Activated CD4-positive, alpha-beta T cell treated with anti-CD3 and anti-CD28 coated beads, Interleukin-2, amount 10 ng/mL, durations not matched to agents 7 days and 5 days (primary cell): ENCODE results near the gene FAM9C. TPM values are rescaled to one million over a fixed set of nuclear protein-coding genes. Genes with fewer than 3 reads are reported as not detected.
"Not testable (repeated sequence)": the region's sequence is repeated elsewhere in the genome, so short reads cannot be mapped to it uniquely, and the experiment has no call there.

Experiments used
- CTCF ChIA-PET: fragments of 350-600 bp; sonication (Branson Sonifier 250); formaldehyde crosslinking; loops from one replicate; lab custom pipeline; 2021; ENCODE audit warnings: antibody characterized with exemption; lab: Charles Lee
- POLR2A ChIA-PET: fragments of 350-600 bp; sonication (Branson Sonifier 250); formaldehyde crosslinking; loops from one replicate; lab custom pipeline; 2021; ENCODE audit warnings: antibody characterized with exemption; lab: Charles Lee
- DNase-seq: peaks from one replicate; pipeline ENCODE4 v3.0.0-alpha.2; 2020
- H3K27ac Mint-ChIP-seq: one replicate; pipeline ENCODE4 v1.8.0; 2021; ENCODE audit warnings: mild to moderate bottlenecking, moderate library complexity, mixed read lengths
- H3K27me3 Mint-ChIP-seq: one replicate; pipeline ENCODE4 v1.8.0; 2021; ENCODE audit warnings: mixed read lengths
- H3K36me3 Mint-ChIP-seq: one replicate; pipeline ENCODE4 v1.8.0; 2021; ENCODE audit warnings: low read depth, mixed read lengths
- H3K4me1 Mint-ChIP-seq: one replicate; pipeline ENCODE4 v1.8.0; 2021; ENCODE audit warnings: mixed read lengths
- H3K4me3 Mint-ChIP-seq: one replicate; pipeline ENCODE4 v1.8.0; 2021; ENCODE audit warnings: mild to moderate bottlenecking, moderate library complexity, mixed read lengths
- H3K9me3 Mint-ChIP-seq: one replicate; pipeline ENCODE4 v1.8.0; 2021; ENCODE audit warnings: mixed read lengths
- total RNA-seq, 2 experiments: library from RNA; stranded (reverse); gene quantifications; one replicate each; pipeline ENCODE4 v1.2.3, GENCODE V29; 2021

Gene FAM9C
- total RNA-seq, 2 experiments from 2014 or later: not detected

DNA sequence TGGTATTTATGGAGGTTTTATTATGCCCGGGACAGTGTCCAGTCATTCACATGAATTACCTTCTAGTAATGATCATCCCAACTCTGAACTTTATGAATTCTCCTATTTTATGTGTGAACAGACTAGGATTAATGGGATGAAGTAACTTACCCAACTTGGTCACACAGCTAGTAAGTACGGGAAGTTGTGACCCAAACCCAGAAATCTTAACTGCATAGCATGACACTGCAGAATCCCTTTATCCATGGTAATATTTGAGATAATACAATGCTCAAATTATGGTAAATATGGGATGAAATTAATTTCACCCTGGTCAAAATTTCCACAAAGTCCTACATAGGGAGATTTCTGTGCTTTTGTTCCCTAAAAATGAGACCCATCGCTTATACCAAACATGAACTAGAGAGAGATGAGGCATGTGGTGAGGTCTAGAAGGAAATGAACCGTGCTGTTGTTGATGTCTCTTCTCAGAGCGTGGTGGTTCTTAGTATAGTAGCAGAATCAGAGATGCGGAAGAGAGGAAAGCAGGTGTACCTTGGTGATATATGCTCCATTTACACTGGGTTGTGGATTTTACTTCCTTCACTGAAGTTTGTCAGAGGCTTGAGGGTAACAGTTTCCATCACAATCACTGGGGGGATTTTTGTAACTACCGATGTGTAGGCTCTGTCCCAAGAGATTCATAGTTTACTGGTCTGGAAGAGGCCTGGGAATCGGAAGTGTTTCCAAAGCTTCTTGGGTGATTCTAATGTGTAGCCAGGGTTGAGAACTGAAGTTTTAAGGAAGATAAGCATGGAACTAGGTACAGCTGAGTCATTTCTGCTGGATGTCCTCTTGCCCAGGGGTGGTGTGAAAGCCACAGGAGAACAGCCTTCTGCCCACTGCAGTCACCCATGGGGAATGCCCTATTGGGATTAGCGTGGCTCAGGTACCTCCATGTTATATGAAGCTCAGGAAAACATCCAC, 30.2 kb upstream of the FAM9C start:
- ChIA-PET CTCF (interaction anchor here (0.6 to 3.9 kb wide), 3 partner anchors 12 to 187 kb away, joined by 3 to 18 read pairs (median 3); no protein-coding TSS in a partner anchor), POLR2A (no interaction called here)
- Mint-ChIP-seq H3K27ac (peak overlapping the region; percentile 93), H3K4me3 (peak overlapping the region; percentile 9), H3K36me3 (peaks cover 14% of the 10 kb centered on the region), H3K4me1 (peaks cover 60% of the 10 kb centered on the region), H3K9me3 (peaks cover 8% of the 10 kb centered on the region), H3K27me3 (no peaks in the 10 kb centered on the region)
- DNase-seq: peak; percentile 26

DNA sequence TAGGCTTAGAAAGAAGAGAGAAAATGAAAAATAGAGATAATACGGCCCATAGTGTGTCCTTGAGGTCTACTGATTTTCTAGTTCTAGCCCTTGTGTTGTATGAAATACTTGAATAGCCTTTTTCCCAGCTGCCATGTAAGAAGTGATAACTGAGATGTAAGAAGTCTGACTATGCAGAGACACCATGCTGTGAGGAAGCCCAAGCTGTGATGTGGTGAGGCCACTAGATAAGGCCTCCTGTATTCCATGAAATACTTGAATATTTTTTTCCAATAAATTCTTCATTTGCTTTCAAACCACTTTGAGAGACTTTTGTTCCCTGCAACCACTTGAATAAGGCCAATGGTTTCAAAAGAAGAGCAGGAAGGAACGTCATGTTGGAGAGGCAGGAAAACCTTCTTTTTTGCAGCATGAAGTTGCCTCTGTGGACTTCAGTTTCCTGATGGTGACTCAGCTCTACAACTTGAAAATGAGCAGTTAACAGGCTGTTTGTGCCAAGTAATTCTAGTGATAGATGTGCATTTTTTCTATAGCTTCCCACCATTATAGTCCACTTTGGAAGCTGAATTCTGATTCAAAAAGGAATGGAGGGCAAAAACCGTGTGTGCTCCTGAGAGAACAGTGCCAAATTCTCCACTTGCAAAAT, 25.5 kb upstream of the FAM9C start:
- Mint-ChIP-seq H3K4me1 (peaks cover 33% of the 10 kb centered on the region), H3K27me3 (no peaks in the 10 kb centered on the region)
- CTCF ChIA-PET: interaction anchor here (0.9 to 2.0 kb wide), 3 partner anchors 13 to 23 kb away, joined by 3 to 5 read pairs (median 4); no protein-coding TSS in a partner anchor

DNA sequence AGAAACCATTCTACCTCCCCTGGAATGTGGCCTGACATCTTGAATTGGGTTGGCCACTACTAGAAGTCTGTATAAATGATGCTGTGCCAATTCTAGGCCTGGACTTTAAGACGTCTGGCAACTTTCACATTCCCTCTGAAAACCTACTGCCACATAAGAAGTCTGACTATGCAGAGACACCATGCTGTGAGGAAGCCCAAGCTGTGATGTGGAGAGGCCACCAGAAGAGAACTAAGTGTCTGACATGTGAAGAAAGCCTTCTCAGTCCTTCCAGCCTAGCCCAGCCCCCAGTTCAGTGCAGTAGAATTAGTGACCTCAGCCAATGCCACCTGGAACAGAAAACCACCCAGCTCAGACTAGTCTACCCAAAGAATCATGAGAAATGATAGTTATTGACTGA, 24.2 kb upstream of the FAM9C start:
- ChIA-PET POLR2A (no interaction called here), CTCF (interaction anchor here (1.0 to 2.0 kb wide), 2 partner anchors 8 to 24 kb away, joined by 4 read pairs; no protein-coding TSS in a partner anchor)
- H3K27ac Mint-ChIP-seq: peak overlapping the region; percentile 69
- no peak overlapping the region for H3K4me3 Mint-ChIP-seq
- H3K9me3 Mint-ChIP-seq: peaks cover 16% of the 10 kb centered on the region
- H3K4me1 Mint-ChIP-seq: peaks cover 30% of the 10 kb centered on the region
- peaks cover 18% of the 10 kb centered on the region for H3K36me3 Mint-ChIP-seq
- H3K27me3 Mint-ChIP-seq: no peaks in the 10 kb centered on the region
- no peak for DNase-seq

More for the DNA sequence above, 25.5 kb upstream of the FAM9C start:
- H3K36me3 Mint-ChIP-seq: peaks cover 22% of the 10 kb centered on the region
- no peak for DNase-seq
- H3K4me3 Mint-ChIP-seq: no peak overlapping the region
- H3K27ac Mint-ChIP-seq: peak overlapping the region; percentile 19
- peaks cover 20% of the 10 kb centered on the region for H3K9me3 Mint-ChIP-seq
- POLR2A ChIA-PET: no interaction called here

DNA sequence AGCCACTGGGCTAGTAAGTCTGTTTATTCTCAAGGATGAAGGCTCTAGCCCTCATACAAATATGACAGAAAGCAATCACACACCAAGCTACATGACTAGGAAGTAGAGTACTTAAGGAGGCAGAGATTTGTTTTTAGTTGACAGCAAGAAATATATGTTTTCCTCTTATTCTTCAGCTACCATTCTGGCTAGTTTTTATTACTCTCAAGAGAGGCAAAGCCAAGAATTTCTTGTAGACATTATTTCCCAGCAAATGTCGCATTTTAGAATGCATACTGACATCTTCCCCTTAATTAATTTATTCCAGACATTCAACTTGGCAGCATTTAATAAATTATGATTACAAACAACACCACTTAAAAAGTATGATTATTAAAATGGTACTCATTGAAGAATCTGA, 23.4 kb upstream of the FAM9C start:
- Mint-ChIP-seq H3K4me3 (no peak overlapping the region), H3K4me1 (peaks cover 26% of the 10 kb centered on the region), H3K27ac (no peak overlapping the region), H3K27me3 (no peaks in the 10 kb centered on the region), H3K9me3 (peaks cover 20% of the 10 kb centered on the region), H3K36me3 (peaks cover 21% of the 10 kb centered on the region)
- no peak for DNase-seq
- ChIA-PET POLR2A (no interaction called here), CTCF (interaction anchor here (1.0 to 1.3 kb wide), 3 partner anchors 9 to 121 kb away, joined by 3 to 5 read pairs (median 4); no protein-coding TSS in a partner anchor)

DNA sequence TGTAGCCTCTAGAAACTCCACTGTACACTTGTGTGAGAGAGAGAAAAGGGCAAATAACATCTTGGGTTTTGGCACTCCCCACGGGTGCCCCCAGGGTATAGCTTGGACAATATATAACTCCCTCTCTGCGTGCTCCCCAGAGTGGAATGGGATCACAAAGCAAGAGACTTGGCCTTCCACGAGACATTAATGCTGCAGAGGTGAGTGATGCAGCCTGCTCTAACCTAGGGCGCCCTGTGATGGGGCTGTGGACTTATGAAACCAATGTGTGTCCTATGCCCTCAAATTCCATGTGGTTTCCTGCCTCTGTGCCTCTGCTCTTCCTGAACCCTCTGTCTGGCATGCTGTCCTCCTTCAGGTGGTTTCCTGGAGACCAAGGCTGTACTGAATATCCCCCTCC, 22.0 kb upstream of the FAM9C start:
- no peak for DNase-seq
- POLR2A ChIA-PET: no interaction called here
- Mint-ChIP-seq H3K9me3 (peaks cover 21% of the 10 kb centered on the region), H3K4me3 (no peak overlapping the region), H3K4me1 (peaks cover 26% of the 10 kb centered on the region), H3K36me3 (peaks cover 25% of the 10 kb centered on the region), H3K27me3 (no peaks in the 10 kb centered on the region), H3K27ac (peak overlapping the region; percentile 54)
- CTCF ChIA-PET: interaction anchor here (1.0 kb wide), 1 partner anchor 69 kb away, joined by 3 read pairs; no protein-coding TSS in a partner anchor

DNA sequence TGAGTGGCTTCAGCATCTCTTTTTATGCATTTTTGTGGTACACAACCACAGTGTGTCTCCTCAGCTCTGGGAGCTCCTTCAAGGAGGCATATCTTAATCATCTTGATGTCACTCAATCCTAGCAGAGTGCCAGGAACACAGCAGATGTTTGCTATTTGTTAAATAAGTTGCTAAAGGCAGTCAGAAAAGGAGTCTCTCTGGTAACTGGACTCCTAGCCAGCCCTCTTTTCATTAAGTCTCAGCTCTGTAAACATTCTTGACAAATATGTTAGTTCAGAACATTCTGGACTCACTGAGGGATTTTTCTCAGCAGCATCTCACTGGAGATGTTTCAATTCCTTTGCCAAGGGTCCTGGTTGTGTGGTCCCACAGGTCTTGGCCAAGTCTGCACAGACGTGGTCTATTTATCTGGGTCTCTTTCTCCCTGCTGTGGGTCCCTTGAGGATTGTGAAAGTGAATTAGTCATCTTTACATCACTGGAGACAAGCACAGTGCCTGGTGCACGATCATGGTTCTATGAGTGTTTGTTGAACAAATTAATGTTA, 20.3 kb upstream of the FAM9C start:
- Mint-ChIP-seq H3K27ac (no peak overlapping the region), H3K36me3 (peaks cover 37% of the 10 kb centered on the region), H3K4me1 (peaks cover 34% of the 10 kb centered on the region), H3K27me3 (no peaks in the 10 kb centered on the region), H3K4me3 (no peak overlapping the region), H3K9me3 (peaks cover 26% of the 10 kb centered on the region)
- DNase-seq: no peak
- CTCF ChIA-PET: interaction anchor here (1.6 to 2.2 kb wide), 3 partner anchors 17 to 118 kb away, joined by 4 to 6 read pairs (median 5); no protein-coding TSS in a partner anchor
- POLR2A ChIA-PET: interaction anchor here (0.6 kb wide), 1 partner anchor 43 kb away, joined by 4 read pairs; no protein-coding TSS in a partner anchor

DNA sequence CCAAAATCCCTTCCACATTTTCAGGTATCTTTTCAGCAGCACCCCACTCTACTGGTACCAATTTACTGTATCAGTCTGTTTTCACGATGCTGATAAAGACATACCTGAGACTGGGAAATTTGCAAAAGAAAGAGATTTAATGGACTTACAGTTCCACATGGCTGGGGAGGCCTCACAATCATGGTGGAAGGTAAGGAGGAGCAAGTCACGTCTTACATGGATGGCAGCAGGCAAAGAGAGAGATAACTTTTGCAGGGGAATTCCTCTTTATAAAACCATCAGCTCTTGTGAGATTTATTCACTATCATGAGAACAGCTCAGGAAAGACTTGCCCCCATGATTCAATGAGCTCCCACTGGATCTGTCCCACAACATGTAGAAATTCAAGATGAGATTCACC, 18.7 kb upstream of the FAM9C start:
- DNase-seq, H3K27ac Mint-ChIP-seq, H3K27me3 Mint-ChIP-seq, H3K4me3 Mint-ChIP-seq: not testable (repeated sequence)
- Mint-ChIP-seq H3K9me3 (peaks cover 19% of the 10 kb centered on the region), H3K4me1 (peaks cover 32% of the 10 kb centered on the region), H3K36me3 (peaks cover 27% of the 10 kb centered on the region)
- ChIA-PET POLR2A (interaction anchor here (0.5 to 1.0 kb wide), 2 partner anchors 13 to 19 kb away, joined by 3 to 5 read pairs; no protein-coding TSS in a partner anchor), CTCF (interaction anchor here (0.9 to 2.2 kb wide), 7 partner anchors 9 to 116 kb away, joined by 3 to 7 read pairs (median 5); no protein-coding TSS in a partner anchor)

DNA sequence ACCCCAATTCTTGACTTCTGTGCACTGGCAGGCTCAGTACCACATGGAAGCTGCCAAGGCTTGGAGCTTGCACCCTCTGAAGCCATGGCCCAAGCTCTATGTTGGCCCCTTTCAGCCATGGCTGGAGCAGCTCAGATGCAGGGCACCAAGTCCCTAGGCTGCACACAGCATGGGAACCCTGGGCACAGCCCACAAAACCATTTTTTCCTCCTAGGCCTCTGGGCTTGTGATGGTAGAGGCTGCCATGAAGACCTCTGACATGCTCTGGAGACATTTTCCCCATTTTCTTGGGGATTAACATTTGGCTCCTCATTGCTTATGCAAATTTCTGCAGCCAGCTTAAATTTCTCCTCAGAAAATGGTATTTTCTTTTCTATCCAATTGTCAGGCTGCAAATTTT, 17.9 kb upstream of the FAM9C start:
- H3K36me3 Mint-ChIP-seq: peaks cover 30% of the 10 kb centered on the region
- CTCF ChIA-PET: interaction anchor here (0.6 to 1.3 kb wide), 4 partner anchors 14 to 44 kb away, joined by 3 read pairs; partner anchors contain the start of gene FAM9C
- POLR2A ChIA-PET: not testable (repeated sequence)

DNA sequence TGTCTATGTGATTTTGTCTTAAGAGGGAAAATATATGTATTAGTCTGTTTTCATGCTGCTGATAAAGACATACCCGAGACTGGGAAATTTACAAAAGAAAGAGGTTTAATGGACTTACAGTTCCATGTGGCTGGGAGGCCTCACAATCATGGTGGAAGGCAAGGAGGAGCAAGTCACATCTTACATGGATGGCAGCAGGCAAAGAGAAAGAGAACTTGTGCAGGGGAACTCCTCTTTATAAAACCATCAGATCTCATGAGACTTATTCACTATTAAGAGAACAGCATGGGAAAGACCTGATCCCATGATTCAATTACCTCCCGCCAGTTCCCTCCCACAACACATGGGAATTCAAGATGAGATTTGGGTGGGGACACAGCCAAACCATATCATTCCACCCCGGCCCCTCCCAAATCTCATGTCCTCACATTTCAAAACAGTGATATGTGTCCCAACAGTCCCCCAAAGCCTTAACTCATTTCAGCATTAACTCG, 16.8 kb upstream of the FAM9C start:
- POLR2A ChIA-PET: not testable (repeated sequence)

More for the DNA sequence above, 17.9 kb upstream of the FAM9C start:
- not testable (repeated sequence) for DNase-seq, H3K27me3 Mint-ChIP-seq, H3K27ac Mint-ChIP-seq, H3K4me3 Mint-ChIP-seq
- Mint-ChIP-seq H3K9me3 (peaks cover 19% of the 10 kb centered on the region), H3K4me1 (peaks cover 32% of the 10 kb centered on the region)

DNA sequence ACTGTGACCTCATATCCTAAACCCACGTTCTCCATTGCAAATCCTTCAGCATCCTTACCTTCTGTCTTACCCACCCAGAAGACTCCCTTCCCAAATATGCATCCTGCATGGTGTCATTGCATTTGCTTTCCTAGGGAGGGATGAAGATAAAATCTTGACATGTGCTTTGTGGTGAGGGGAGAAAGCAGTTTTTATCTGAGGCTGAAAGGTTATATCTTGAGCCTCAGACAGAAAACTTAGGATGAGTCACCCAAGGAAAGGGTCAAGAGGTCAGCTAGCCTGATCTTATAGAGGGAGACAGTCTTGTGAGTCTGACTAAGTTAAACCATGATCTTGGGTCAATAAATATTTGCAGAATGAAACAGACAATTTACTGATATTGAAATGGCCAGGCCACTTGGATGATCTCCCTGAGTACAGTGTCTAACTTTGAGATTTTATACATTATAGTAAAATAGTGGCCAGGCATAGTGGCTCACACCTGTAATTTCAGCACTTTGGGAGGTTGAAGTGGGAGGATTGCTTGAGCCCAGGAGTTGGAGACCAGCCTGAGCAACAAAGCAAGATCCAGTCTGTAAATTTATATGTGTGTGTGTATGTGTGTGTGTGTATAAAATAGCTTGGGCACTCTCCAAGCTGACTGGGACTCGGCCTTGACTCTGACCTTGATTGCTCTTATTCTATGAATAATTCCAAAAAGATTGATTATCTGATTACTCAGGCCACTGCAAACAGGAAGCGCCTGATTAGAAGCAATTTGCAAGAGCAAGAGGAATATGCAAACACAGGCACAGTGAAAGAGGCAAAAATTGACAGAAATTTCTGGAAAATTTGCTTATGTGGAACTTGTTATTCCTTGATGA, 15.4 kb upstream of the FAM9C start:
- Mint-ChIP-seq H3K36me3 (peaks cover 36% of the 10 kb centered on the region), H3K4me3 (no peak overlapping the region), H3K27ac (no peak overlapping the region), H3K27me3 (no peaks in the 10 kb centered on the region), H3K4me1 (peaks cover 37% of the 10 kb centered on the region), H3K9me3 (peaks cover 16% of the 10 kb centered on the region)
- no peak for DNase-seq
- POLR2A ChIA-PET: no interaction called here
- CTCF ChIA-PET: interaction anchor here (1.3 kb wide), 1 partner anchor 113 kb away, joined by 3 read pairs; no protein-coding TSS in a partner anchor

More for the DNA sequence above, 16.8 kb upstream of the FAM9C start:
- Mint-ChIP-seq H3K4me1 (peaks cover 24% of the 10 kb centered on the region), H3K36me3 (peaks cover 28% of the 10 kb centered on the region), H3K27ac (peak overlapping the region; percentile 31), H3K9me3 (peaks cover 14% of the 10 kb centered on the region)
- H3K4me3 Mint-ChIP-seq, H3K27me3 Mint-ChIP-seq, DNase-seq: not testable (repeated sequence)
- CTCF ChIA-PET: interaction anchor here (1.2 kb wide), 1 partner anchor 13 kb away, joined by 3 read pairs; no protein-coding TSS in a partner anchor

DNA sequence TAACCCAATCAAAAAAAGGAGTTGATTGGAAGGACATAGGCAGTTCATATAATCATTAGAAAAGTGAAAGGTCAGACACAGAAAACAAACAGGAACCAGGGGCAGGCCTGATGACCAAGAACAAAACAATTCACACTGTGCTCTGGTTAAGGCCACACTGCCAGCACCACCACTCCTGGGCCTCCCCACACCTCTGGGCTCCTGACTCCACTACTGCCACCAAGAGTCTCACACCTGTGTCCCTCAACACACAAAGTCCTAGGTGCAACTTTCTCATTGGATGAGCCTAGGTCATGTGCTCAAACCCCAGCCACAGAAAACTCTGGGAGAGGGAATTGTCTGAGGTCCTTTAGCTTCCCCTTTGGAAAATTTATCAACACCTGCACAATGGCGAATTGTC, 11.1 kb upstream of the FAM9C start:
- peaks cover 54% of the 10 kb centered on the region for H3K4me1 Mint-ChIP-seq

More for the DNA sequence above, 11.1 kb upstream of the FAM9C start:
- ChIA-PET CTCF (interaction anchor here (1.0 kb wide), 1 partner anchor 15 kb away, joined by 3 read pairs; no protein-coding TSS in a partner anchor), POLR2A (no interaction called here)
- Mint-ChIP-seq H3K9me3 (peaks cover 8% of the 10 kb centered on the region), H3K27me3 (no peaks in the 10 kb centered on the region), H3K27ac (no peak overlapping the region), H3K36me3 (peaks cover 35% of the 10 kb centered on the region), H3K4me3 (no peak overlapping the region)
- DNase-seq: no peak
